ENCODE data around the gene DR1.

DNA sequence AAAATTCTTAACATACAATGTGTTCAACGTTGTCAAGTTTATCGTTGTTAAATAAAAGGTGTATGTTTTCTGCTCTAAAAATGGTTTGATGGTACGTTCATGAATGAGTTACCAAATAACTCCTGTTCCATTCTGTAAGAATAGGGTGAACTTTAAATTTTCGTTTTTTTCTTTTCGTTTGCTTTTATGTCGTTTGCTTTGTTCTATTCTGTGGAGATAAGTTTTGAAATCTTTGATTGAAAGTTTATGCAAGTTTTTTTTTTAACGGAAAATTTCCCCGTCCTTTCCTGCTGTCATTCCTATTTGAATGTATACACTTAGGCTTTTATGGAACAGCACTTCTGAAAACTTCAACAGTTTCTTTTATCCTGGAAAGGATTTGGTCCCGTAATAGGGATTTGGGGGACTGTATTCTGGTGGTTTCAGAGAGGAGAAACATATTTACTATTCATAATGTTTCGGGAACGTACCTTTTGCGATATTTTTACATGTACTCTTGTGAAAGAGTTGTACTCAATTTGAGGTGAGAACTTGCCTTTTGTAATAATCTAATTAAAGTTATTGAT, 1.7 kb downstream of the DR1 start:
- TF ChIP-seq, protein P1, sequence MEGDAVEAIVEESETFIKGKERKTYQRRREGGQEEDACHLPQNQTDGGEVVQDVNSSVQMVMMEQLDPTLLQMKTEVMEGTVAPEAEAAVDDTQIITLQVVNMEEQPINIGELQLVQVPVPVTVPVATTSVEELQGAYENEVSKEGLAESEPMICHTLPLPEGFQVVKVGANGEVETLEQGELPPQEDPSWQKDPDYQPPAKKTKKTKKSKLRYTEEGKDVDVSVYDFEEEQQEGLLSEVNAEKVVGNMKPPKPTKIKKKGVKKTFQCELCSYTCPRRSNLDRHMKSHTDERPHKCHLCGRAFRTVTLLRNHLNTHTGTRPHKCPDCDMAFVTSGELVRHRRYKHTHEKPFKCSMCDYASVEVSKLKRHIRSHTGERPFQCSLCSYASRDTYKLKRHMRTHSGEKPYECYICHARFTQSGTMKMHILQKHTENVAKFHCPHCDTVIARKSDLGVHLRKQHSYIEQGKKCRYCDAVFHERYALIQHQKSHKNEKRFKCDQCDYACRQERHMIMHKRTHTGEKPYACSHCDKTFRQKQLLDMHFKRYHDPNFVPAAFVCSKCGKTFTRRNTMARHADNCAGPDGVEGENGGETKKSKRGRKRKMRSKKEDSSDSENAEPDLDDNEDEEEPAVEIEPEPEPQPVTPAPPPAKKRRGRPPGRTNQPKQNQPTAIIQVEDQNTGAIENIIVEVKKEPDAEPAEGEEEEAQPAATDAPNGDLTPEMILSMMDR (IDR thresholded peaks at IDR 0.05): no peak
- TF ChIP-seq ZFX (IDR thresholded peaks at IDR 0.05; ENCODE audit: borderline replicate concordance): no peak

All from 22Rv1 (cell line).